ENCODE data around the gene FAM53A. TPM values are rescaled to one million over a fixed set of nuclear protein-coding genes. Genes with fewer than 3 reads are reported as not detected.

The FAM53A gene, protein sequence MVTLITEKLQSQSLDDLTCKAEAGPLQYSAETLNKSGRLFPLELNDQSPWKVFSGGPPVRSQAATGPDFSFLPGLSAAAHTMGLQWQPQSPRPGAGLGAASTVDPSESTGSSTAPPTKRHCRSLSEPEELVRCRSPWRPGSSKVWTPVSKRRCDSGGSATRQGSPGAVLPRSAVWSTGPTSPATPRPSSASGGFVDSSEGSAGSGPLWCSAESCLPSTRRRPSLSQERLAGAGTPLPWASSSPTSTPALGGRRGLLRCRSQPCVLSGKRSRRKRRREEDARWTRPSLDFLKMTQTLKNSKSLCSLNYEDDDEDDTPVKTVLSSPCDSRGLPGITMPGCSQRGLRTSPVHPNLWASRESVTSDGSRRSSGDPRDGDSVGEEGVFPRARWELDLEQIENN
- total RNA-seq: 3.6 and 4.3 TPM in 2 replicates
- long read RNA-seq, partial matches to known transcripts: 1 of 3 reads
- long read RNA-seq, other reads (novel, unspliced or antisense): 1 of 3 reads

GRCh38 chr4:1683736-1684505 lies at the start of gene FAM53A:
Gene FAM53A, minus strand, starts transcription at chr4:1684313. Its CDS starts 15,572 bp downstream, at chr4:1668741.
- peak; percentile 93 for DNase-seq (ENCODE audit: low read depth, low spot score)
- Mint-ChIP-seq H3K4me1 (peaks cover 14% of the 10 kb centered on the region), H3K27me3 (ENCODE audit: low read depth) (peaks cover 31% of the 10 kb centered on the region), H3K9me3 (peaks cover 4% of the 10 kb centered on the region), H3K36me3 (ENCODE audit: low read depth) (no peaks in the 10 kb centered on the region), H3K4me3 (peak within 1 kb of the TSS; percentile 89), H3K27ac (ENCODE audit: unreplicated experiment) (peak within 1 kb of the TSS; percentile 83)
- TF ChIP-seq CTCF (conservative IDR thresholded peaks at IDR 0.05): no peak

- no peak for TF ChIP-seq CTCF (conservative IDR thresholded peaks at IDR 0.05)
- DNase-seq (ENCODE audit: low read depth, low spot score): no peak
- Mint-ChIP-seq H3K36me3 (ENCODE audit: low read depth) (peaks cover 12% of the 10 kb centered on the region), H3K4me1 (no peaks in the 10 kb centered on the region), H3K27me3 (ENCODE audit: low read depth) (no peaks in the 10 kb centered on the region), H3K9me3 (no peaks in the 10 kb centered on the region), H3K4me3 (no peak overlapping the region), H3K27ac (ENCODE audit: unreplicated experiment) (no peak overlapping the region)
These were observed 48.8 kb upstream of the FAM53A start for GRCh38 chr4:1732911-1733310.

- H3K4me3 Mint-ChIP-seq: no peak overlapping the region
- TF ChIP-seq CTCF (conservative IDR thresholded peaks at IDR 0.05): no peak
These were observed 47.1 kb upstream of the FAM53A start for GRCh38 chr4:1731180-1731579.

GRCh38 chr4:1730532-1731135 lies 46.5 kb upstream of the FAM53A start:
- H3K27ac Mint-ChIP-seq (ENCODE audit: unreplicated experiment): no peak overlapping the region
- H3K36me3 Mint-ChIP-seq (ENCODE audit: low read depth): peaks cover 12% of the 10 kb centered on the region
- H3K9me3 Mint-ChIP-seq: no peaks in the 10 kb centered on the region
- H3K4me3 Mint-ChIP-seq: no peak overlapping the region
- peaks cover 6% of the 10 kb centered on the region for H3K4me1 Mint-ChIP-seq
- no peak for DNase-seq (ENCODE audit: low read depth, low spot score)
- no peak for TF ChIP-seq CTCF (conservative IDR thresholded peaks at IDR 0.05)
- H3K27me3 Mint-ChIP-seq (ENCODE audit: low read depth): no peaks in the 10 kb centered on the region

More at GRCh38 chr4:1731180-1731579, 47.1 kb upstream of the FAM53A start:
- no peak for DNase-seq (ENCODE audit: low read depth, low spot score)
- H3K36me3 Mint-ChIP-seq (ENCODE audit: low read depth): peaks cover 12% of the 10 kb centered on the region
- H3K27me3 Mint-ChIP-seq (ENCODE audit: low read depth): no peaks in the 10 kb centered on the region
- no peaks in the 10 kb centered on the region for H3K9me3 Mint-ChIP-seq
- H3K27ac Mint-ChIP-seq (ENCODE audit: unreplicated experiment): no peak overlapping the region
- peaks cover 4% of the 10 kb centered on the region for H3K4me1 Mint-ChIP-seq

Measured in neural crest cell (in vitro differentiated cells).